HG02678 (cell line): ENCODE measurements around the gene PCDHA13.
"Not testable (repeated sequence)": the region's sequence is repeated elsewhere in the genome, so short reads cannot be mapped to it uniquely, and the experiment has no call there.

ENCODE experiments used
- ATAC-seq: cut with Tn5 transposase; IDR thresholded peaks from one replicate; pipeline ENCODE4 v1.9.1; 2021; ENCODE audit warnings: mild to moderate bottlenecking, moderate library complexity; ENCODE audit not compliant: unreplicated experiment

PCDHA13 gene

DNA sequence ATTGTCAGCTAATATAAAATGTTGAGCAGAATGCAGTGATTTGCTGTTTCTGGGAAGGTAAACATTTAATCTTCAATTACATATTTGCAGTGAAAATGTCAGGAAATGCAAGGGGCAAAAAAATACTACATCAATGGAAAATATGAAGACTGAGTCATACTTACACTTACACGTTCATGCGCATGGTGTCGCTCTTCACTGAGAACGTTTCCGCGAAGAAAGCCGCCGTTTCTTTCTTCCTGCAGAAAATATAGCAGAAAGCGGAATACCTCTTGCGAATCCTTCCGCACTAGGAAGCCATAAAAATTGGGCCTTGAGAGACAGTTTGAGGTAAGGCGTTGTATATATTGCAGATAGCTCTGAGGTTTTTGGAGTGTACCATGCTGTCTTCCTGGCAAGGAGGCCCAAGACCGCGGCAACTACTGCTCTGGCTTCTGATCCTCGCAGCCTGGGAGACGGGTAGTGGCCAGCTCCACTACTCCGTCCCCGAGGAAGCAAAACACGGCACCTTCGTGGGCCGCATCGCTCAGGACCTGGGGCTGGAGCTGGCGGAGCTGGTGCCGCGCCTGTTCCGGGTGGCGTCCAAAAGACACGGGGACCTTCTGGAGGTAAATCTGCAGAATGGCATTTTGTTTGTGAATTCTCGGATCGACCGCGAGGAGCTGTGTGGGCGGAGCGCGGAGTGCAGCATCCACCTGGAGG lies at the start of gene PCDHA13:
TSS of gene PCDHA13 (plus strand) at position 236 of the 702 bp plus-strand sequence. CDS start at position 381, 145 bp downstream.
- no peak for ATAC-seq

DNA sequence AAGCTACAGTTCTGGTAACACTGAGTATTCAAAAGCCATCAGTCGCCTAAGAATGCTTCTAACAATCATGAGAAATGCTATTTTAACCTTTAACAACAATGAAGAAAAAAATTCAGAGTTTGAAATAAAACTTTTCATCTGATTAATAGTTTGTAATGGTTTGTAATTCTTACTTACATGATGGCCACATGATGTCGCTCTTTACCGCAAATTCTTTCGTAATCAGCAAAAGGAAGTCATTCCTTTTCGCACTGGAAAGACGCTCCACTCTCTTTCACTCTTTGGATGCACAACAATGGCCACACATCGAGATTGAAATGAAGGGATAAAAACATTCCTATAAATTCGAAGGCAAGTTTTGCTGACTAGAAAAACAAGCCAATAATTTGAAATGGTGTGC lies 47.9 kb upstream of the PCDHA13 start, which contains the start of gene PCDHA7:
TSS of gene PCDHA7 (plus strand) at position 277 of the 400 bp plus-strand sequence. CDS start at position 392, 115 bp downstream.
- ATAC-seq, result no peak

GRCh38 chr5:140834439-140835008 lies 47.4 kb upstream of the PCDHA13 start:
- ATAC-seq, result not testable (repeated sequence)

- no peak for ATAC-seq
These were observed 46.1 kb upstream of the PCDHA13 start for GRCh38 chr5:140835622-140836510.

- no peak for ATAC-seq
These were observed 40.7 kb upstream of the PCDHA13 start, which contains the start of gene PCDHA8 for GRCh38 chr5:140840978-140841962. TSS of gene PCDHA8 (plus strand) at chr5:140841187. CDS start at chr5:140841322, 135 bp downstream.

GRCh38 chr5:140842798-140843733 lies 38.9 kb upstream of the PCDHA13 start:
- no peak for ATAC-seq

- not testable (repeated sequence) for ATAC-seq
These were observed 33.5 kb upstream of the PCDHA13 start, which contains the start of gene PCDHA9 for GRCh38 chr5:140848139-140849102. TSS of gene PCDHA9 (plus strand) at chr5:140848382. CDS start at chr5:140848496, 114 bp downstream.

GRCh38 chr5:140849831-140850634 lies 31.9 kb upstream of the PCDHA13 start:
- ATAC-seq, result not testable (repeated sequence)

DNA sequence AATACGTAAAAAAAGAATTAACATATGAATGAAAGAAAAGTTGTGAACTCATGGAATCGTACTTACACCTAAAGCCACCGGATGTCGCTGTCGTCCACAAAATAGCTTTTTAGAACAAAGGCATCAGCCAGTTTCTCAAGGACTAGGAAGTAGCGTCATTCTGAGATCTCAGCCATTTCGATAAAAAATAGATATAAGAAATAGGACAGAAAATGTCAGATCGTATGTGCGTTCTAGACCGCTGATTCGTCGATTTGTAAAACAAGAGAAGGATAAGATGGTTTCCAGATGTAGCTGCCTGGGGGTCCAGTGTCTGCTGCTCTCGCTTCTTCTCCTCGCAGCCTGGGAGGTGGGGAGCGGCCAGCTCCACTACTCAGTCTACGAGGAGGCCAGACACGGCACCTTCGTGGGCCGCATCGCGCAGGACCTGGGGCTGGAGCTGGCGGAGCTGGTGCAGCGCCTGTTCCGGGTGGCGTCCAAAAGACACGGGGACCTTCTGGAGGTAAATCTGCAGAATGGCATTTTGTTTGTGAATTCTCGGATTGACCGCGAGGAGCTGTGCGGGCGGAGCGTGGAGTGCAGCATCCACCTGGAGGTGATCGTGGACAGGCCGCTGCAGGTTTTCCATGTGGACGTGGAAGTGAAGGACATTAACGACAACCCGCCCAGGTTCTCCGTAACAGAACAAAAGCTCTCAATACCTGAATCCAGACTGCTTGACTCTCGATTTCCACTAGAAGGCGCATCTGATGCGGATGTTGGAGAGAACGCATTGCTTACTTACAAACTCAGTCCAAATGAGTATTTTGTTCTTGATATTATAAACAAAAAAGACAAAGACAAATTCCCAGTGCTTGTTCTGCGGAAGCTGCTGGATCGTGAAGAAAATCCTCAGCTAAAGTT lies 25.9 kb upstream of the PCDHA13 start, which contains the start of gene PCDHA10:
TSS of gene PCDHA10 (plus strand) at position 126 of the 903 bp plus-strand sequence. CDS start at position 278, 152 bp downstream.
- no peak for ATAC-seq

GRCh38 chr5:140857177-140857986 lies 24.5 kb upstream of the PCDHA13 start:
- ATAC-seq, result no peak

- no peak for ATAC-seq
These were observed 24.0 kb upstream of the PCDHA13 start for GRCh38 chr5:140857987-140858240.

- no peak for ATAC-seq
These were observed 19.3 kb upstream of the PCDHA13 start for GRCh38 chr5:140862441-140863295.

- no peak for ATAC-seq
These were observed 13.0 kb upstream of the PCDHA13 start, which contains the start of gene PCDHA11 for GRCh38 chr5:140868721-140869554. TSS of gene PCDHA11 (plus strand) at chr5:140868957. CDS start at chr5:140869104, 147 bp downstream.
